HepG2 (cell line): ENCODE measurements around the gene SLC22A14. TPM values are rescaled to one million over a fixed set of nuclear protein-coding genes. Genes with fewer than 3 reads are reported as not detected.

Experiments used
- FOXM1 ChIP-seq: sonication (generic); formaldehyde crosslinking; IDR thresholded peaks from 2 replicates; pipeline ENCODE4 v1.5.0; 2020; ENCODE audit warnings: missing genetic modification reagents
- GLI4 ChIP-seq: sonication (generic); formaldehyde crosslinking; IDR thresholded peaks from 2 replicates; pipeline ENCODE4 v1.5.1; 2020; ENCODE audit warnings: missing genetic modification reagents, mild to moderate bottlenecking, moderate library complexity, borderline replicate concordance
- HNRNPL ChIP-seq: fragments of 200-400 bp; formaldehyde crosslinking; IDR thresholded peaks from 2 replicates; pipeline ENCODE4 v1.6.1; 2017; ENCODE audit warnings: mild to moderate bottlenecking, low read depth, low read length
- IRF2 ChIP-seq: IDR thresholded peaks from 2 replicates; pipeline ENCODE4 v1.6.1; 2018; ENCODE audit warnings: missing genetic modification reagents, missing compliant biosample characterization
- KAT2B ChIP-seq: fragments of 150-350 bp; IDR thresholded peaks from 2 replicates; pipeline ENCODE4 v1.6.1; 2014; ENCODE audit warnings: low read depth, low read length, borderline replicate concordance
- KDM5A ChIP-seq: fragments of 200-600 bp; sonication (generic); IDR thresholded peaks from 2 replicates; pipeline ENCODE4 v1.7.0; 2018; ENCODE audit warnings: antibody characterized with exemption, mild to moderate bottlenecking, low read length, borderline replicate concordance
- NCOA1 ChIP-seq: sonication (generic); formaldehyde crosslinking; IDR thresholded peaks from 2 replicates; pipeline ENCODE4 v1.9.0; 2021; ENCODE audit warnings: missing genetic modification reagents
- NKX3-1 ChIP-seq: sonication (generic); formaldehyde crosslinking; IDR thresholded peaks from 2 replicates; pipeline ENCODE4 v1.5.0; 2020; ENCODE audit warnings: missing genetic modification reagents
- NPAS2 ChIP-seq: sonication (generic); formaldehyde crosslinking; IDR thresholded peaks from 2 replicates; pipeline ENCODE4 v1.8.0; 2022; ENCODE audit warnings: mild to moderate bottlenecking, missing genetic modification reagents, borderline replicate concordance
- ONECUT2 ChIP-seq: sonication (generic); formaldehyde crosslinking; IDR thresholded peaks from 2 replicates; pipeline ENCODE4 v1.4.0; 2020; ENCODE audit warnings: missing genetic modification reagents
- POLR2AphosphoS5 ChIP-seq: IDR thresholded peaks from 2 replicates; pipeline ENCODE4 v1.6.1; 2012; ENCODE audit warnings: low read depth, low read length
- SETDB1 ChIP-seq: sonication (generic); formaldehyde crosslinking; IDR thresholded peaks from 2 replicates; pipeline ENCODE4 v1.5.1; 2020; ENCODE audit warnings: missing genetic modification reagents, mild to moderate bottlenecking, borderline replicate concordance
- SNRNP70 ChIP-seq: fragments of 200-400 bp; formaldehyde crosslinking; IDR thresholded peaks from 2 replicates; pipeline ENCODE4 v1.6.1; 2017; ENCODE audit warnings: mild to moderate bottlenecking, low read depth, low read length, moderate library complexity
- SRF ChIP-seq: IDR thresholded peaks from 2 replicates; pipeline ENCODE4 v1.6.1; 2011; ENCODE audit warnings: mild to moderate bottlenecking, low read depth, low read length, moderate library complexity
- ZNF205 ChIP-seq: IDR thresholded peaks from 2 replicates; pipeline ENCODE4 v1.6.1; 2018; ENCODE audit warnings: missing biosample characterization, missing genetic modification reagents
- ZNF3 ChIP-seq: IDR thresholded peaks from 2 replicates; pipeline ENCODE4 v1.7.0; 2017; ENCODE audit warnings: inconsistent platforms
- ZNF329 ChIP-seq: sonication (generic); formaldehyde crosslinking; IDR thresholded peaks from 2 replicates; pipeline ENCODE4 v1.9.0; 2021; ENCODE audit warnings: low read depth, mild to moderate bottlenecking, missing genetic modification reagents
- ZNF567 ChIP-seq: sonication (generic); formaldehyde crosslinking; IDR thresholded peaks from 2 replicates; pipeline ENCODE4 v1.8.1; 2023; ENCODE audit warnings: mild to moderate bottlenecking, missing genetic modification reagents, borderline replicate concordance
- polyA plus RNA-seq, 8 experiments: library from polyadenylated mRNA; depleted of rRNA in 3 of 8; stranded (reverse) in 7 of 8; unstranded in 1 of 8; fragments of >200 nt; fragmentation: Illumina TruSeq in 4 of 8; extraction: Trizol in 4 of 8; gene quantifications; 2 replicates each; pipeline versions ENCODE4 v1.2.1 to v1.2.3, GENCODE V29; 2011 to 2016; ENCODE audit warnings: low read depth in 4 of 8, missing spikeins in 1 of 8, mixed read lengths in 1 of 8; ENCODE audit not compliant: insufficient read depth in 1 of 8
- total RNA-seq, 5 experiments: library from RNA; depleted of rRNA; stranded (reverse); fragments of >200 nt; fragmentation: Illumina TruSeq; extraction: Trizol; gene quantifications; 2 replicates each; pipeline ENCODE4 v1.2.3, GENCODE V29; 2016; ENCODE audit warnings: low read depth in 1 of 5
- TF ChIP-seq, protein P1 (sequence below): sonication (generic); formaldehyde crosslinking; IDR thresholded peaks from 2 replicates; pipeline ENCODE4 v1.5.1; 2020; ENCODE audit warnings: missing genetic modification reagents, mild to moderate bottlenecking, borderline replicate concordance
- TF ChIP-seq, protein P2 (sequence below): sonication (generic); formaldehyde crosslinking; IDR thresholded peaks from 2 replicates; pipeline ENCODE4 v1.5.0; 2020; ENCODE audit warnings: mild to moderate bottlenecking, missing genetic modification reagents, borderline replicate concordance
- TF ChIP-seq, protein P3 (sequence below): sonication (generic); formaldehyde crosslinking; IDR thresholded peaks from 2 replicates; pipeline ENCODE4 v1.4.0; 2020; ENCODE audit warnings: missing genetic modification reagents, borderline replicate concordance

SLC22A14 gene
- total and polyA plus RNA-seq, 2 of the 13 experiments (the other 11 are each of a cell fraction or from before 2014, with no cell fraction given) = 0.03 TPM; not detected in 1

DNA sequence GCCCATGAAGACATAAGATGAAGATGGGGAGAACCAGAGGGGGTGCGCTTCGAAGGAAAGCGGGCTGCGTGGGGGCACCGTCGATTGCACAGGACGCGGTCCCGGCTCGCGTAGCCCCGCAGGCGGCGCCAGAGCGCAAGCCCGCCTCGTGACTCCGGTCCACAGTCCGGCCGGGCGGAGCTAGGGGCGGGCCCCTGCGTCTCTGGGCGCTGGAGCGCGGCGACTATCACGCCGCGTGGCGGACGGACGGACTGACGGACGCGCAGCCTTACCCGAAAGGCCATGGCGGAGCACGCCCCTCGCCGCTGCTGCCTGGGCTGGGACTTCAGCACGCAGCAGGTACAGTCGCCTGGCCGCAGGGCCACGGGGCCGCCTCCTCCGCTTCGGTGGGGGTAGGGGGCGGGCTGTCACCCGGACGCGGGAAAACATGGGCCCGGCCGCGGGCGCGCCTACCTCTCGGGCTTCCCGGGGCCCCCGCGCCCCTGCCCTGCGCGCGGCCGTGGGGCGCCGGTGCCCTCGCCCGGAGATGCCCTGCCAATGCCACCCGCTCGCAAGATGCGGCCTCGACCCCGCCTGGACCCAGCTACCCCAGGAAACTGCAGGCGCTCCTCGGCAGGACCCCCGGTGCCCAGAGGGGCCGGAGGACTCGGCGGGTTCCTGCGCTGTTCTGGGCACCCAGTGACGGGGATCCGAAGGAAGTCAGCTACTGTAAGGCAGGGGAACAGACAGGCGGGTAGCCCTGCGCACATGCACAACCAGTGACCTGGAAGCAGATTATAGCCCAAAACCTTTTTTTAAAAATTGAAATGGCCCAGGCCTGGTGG lies 64.7 kb downstream of the SLC22A14 start, which contains the start of gene XYLB (continued):
- TF ChIP-seq NCOA1 (CRISPR knock-in tag) (peak; percentile 86; the same call in 1 of the 2 replicates), ONECUT2 (CRISPR knock-in tag) (peak; percentile 61), FOXM1 (CRISPR knock-in tag) (no peak), HNRNPL (peak; percentile 82), NKX3-1 (CRISPR knock-in tag) (peak; percentile 90), GLI4 (peak; percentile 96; the same call in 1 of the 2 replicates), KAT2B (no peak), IRF2 (CRISPR knock-in tag) (peak; percentile 86), SRF (no peak), ZNF567 (peak; percentile 88; the same call in 1 of the 2 replicates), NPAS2 (CRISPR knock-in tag) (0 out of 2 replicates have a peak, but pooled peaks have one; percentile 64), POLR2AphosphoS5 (peak; percentile 80), ZNF3 (CRISPR knock-in tag) (no peak), ZNF205 (CRISPR knock-in tag) (peak; percentile 92), SNRNP70 (no peak), ZNF329 (peak; percentile 83), SETDB1 (CRISPR knock-in tag) (no peak; the same call in 1 of the 2 replicates), KDM5A (peak; percentile 43; the same call in 1 of the 2 replicates)
- TF ChIP-seq, protein P1, sequence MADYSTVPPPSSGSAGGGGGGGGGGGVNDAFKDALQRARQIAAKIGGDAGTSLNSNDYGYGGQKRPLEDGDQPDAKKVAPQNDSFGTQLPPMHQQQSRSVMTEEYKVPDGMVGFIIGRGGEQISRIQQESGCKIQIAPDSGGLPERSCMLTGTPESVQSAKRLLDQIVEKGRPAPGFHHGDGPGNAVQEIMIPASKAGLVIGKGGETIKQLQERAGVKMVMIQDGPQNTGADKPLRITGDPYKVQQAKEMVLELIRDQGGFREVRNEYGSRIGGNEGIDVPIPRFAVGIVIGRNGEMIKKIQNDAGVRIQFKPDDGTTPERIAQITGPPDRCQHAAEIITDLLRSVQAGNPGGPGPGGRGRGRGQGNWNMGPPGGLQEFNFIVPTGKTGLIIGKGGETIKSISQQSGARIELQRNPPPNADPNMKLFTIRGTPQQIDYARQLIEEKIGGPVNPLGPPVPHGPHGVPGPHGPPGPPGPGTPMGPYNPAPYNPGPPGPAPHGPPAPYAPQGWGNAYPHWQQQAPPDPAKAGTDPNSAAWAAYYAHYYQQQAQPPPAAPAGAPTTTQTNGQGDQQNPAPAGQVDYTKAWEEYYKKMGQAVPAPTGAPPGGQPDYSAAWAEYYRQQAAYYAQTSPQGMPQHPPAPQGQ (CRISPR knock-in tag) = peak; percentile 49; the same call in 1 of the 2 replicates
- TF ChIP-seq, protein P2, sequence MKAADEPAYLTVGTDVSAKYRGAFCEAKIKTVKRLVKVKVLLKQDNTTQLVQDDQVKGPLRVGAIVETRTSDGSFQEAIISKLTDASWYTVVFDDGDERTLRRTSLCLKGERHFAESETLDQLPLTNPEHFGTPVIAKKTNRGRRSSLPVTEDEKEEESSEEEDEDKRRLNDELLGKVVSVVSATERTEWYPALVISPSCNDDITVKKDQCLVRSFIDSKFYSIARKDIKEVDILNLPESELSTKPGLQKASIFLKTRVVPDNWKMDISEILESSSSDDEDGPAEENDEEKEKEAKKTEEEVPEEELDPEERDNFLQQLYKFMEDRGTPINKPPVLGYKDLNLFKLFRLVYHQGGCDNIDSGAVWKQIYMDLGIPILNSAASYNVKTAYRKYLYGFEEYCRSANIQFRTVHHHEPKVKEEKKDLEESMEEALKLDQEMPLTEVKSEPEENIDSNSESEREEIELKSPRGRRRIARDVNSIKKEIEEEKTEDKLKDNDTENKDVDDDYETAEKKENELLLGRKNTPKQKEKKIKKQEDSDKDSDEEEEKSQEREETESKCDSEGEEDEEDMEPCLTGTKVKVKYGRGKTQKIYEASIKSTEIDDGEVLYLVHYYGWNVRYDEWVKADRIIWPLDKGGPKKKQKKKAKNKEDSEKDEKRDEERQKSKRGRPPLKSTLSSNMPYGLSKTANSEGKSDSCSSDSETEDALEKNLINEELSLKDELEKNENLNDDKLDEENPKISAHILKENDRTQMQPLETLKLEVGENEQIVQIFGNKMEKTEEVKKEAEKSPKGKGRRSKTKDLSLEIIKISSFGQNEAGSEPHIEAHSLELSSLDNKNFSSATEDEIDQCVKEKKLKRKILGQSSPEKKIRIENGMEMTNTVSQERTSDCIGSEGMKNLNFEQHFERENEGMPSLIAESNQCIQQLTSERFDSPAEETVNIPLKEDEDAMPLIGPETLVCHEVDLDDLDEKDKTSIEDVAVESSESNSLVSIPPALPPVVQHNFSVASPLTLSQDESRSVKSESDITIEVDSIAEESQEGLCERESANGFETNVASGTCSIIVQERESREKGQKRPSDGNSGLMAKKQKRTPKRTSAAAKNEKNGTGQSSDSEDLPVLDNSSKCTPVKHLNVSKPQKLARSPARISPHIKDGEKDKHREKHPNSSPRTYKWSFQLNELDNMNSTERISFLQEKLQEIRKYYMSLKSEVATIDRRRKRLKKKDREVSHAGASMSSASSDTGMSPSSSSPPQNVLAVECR = peak; percentile 98
- TF ChIP-seq, protein P3, sequence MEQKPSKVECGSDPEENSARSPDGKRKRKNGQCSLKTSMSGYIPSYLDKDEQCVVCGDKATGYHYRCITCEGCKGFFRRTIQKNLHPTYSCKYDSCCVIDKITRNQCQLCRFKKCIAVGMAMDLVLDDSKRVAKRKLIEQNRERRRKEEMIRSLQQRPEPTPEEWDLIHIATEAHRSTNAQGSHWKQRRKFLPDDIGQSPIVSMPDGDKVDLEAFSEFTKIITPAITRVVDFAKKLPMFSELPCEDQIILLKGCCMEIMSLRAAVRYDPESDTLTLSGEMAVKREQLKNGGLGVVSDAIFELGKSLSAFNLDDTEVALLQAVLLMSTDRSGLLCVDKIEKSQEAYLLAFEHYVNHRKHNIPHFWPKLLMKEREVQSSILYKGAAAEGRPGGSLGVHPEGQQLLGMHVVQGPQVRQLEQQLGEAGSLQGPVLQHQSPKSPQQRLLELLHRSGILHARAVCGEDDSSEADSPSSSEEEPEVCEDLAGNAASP (CRISPR knock-in tag) = peak; percentile 50
